GM18951 (cell line): ENCODE data around the gene CST9.

Experiments used
- POLR2A ChIP-seq: IDR thresholded peaks from 4 replicates; pipeline ENCODE4 v1.6.1; 2011; ENCODE audit warnings: mild to moderate bottlenecking; ENCODE audit not compliant: insufficient read length, insufficient read depth; ENCODE audit errors: extremely low read depth
- in situ Hi-C: fragments of 300-500 bp; cut with MboI; formaldehyde crosslinking; loops from one replicate; pipeline ENCODE4 v1.12.0; 2022; ENCODE audit warnings: low sequenced_read_pairs, mixed read lengths, inconsistent platforms; ENCODE audit not compliant: unreplicated experiment

The CST9 gene

GRCh38 chr20:23603321-23603720, 2.4 kb downstream of the CST9 start:
- TF ChIP-seq POLR2A, result no peak
- in situ Hi-C loops, result loop anchor here (25.0 kb wide), 1 partner anchor 166 kb away; the partner anchor contains the start of gene CSTL1

- no peak for TF ChIP-seq POLR2A
- in situ Hi-C loops, result loop anchor here (25.0 kb wide), 1 partner anchor 165 kb away; the partner anchor contains the start of gene CSTL1
Measured at GRCh38 chr20:23602699-23603098, 3.0 kb downstream of the CST9 start.

GRCh38 chr20:23602241-23602640, 3.5 kb downstream of the CST9 start:
- in situ Hi-C loops, result loop anchor here (25.0 kb wide), 1 partner anchor 165 kb away; the partner anchor contains the start of gene CSTL1
- no peak for TF ChIP-seq POLR2A

GRCh38 chr20:23601715-23602114, 4.0 kb downstream of the CST9 start:
- TF ChIP-seq POLR2A, result no peak
- in situ Hi-C loops, result loop anchor here (25.0 kb wide), 1 partner anchor 164 kb away; the partner anchor contains the start of gene CSTL1

- in situ Hi-C loops, result no loop called here
- no peak for TF ChIP-seq POLR2A
Measured at GRCh38 chr20:23598481-23598880, 7.2 kb downstream of the CST9 start.

- TF ChIP-seq POLR2A, result no peak
- in situ Hi-C loops, result no loop called here
Measured at GRCh38 chr20:23596579-23597250, 9.0 kb downstream of the CST9 start.

GRCh38 chr20:23595941-23596340, 9.8 kb downstream of the CST9 start:
- no peak for TF ChIP-seq POLR2A
- in situ Hi-C loops, result no loop called here

GRCh38 chr20:23588434-23589403, 17.0 kb downstream of the CST9 start:
- no peak for TF ChIP-seq POLR2A
- in situ Hi-C loops, result no loop called here

GRCh38 chr20:23587631-23588030, 18.1 kb downstream of the CST9 start:
- no peak for TF ChIP-seq POLR2A
- in situ Hi-C loops, result no loop called here

- in situ Hi-C loops, result no loop called here
- TF ChIP-seq POLR2A, result no peak
Measured at GRCh38 chr20:23586735-23587525, 18.8 kb downstream of the CST9 start.

GRCh38 chr20:23585808-23586734, 19.6 kb downstream of the CST9 start:
- in situ Hi-C loops, result no loop called here
- no peak for TF ChIP-seq POLR2A

GRCh38 chr20:23585449-23585807, 20.3 kb downstream of the CST9 start:
- TF ChIP-seq POLR2A, result no peak
- in situ Hi-C loops, result no loop called here
